GM19395 (cell line): ENCODE data around the gene FAM149B1.

Experiments
- ATAC-seq: cut with Tn5 transposase; IDR thresholded peaks from one replicate; pipeline ENCODE4 v1.9.1; 2021; ENCODE audit warnings: mild to moderate bottlenecking, moderate library complexity; ENCODE audit not compliant: unreplicated experiment

The FAM149B1 gene

DNA sequence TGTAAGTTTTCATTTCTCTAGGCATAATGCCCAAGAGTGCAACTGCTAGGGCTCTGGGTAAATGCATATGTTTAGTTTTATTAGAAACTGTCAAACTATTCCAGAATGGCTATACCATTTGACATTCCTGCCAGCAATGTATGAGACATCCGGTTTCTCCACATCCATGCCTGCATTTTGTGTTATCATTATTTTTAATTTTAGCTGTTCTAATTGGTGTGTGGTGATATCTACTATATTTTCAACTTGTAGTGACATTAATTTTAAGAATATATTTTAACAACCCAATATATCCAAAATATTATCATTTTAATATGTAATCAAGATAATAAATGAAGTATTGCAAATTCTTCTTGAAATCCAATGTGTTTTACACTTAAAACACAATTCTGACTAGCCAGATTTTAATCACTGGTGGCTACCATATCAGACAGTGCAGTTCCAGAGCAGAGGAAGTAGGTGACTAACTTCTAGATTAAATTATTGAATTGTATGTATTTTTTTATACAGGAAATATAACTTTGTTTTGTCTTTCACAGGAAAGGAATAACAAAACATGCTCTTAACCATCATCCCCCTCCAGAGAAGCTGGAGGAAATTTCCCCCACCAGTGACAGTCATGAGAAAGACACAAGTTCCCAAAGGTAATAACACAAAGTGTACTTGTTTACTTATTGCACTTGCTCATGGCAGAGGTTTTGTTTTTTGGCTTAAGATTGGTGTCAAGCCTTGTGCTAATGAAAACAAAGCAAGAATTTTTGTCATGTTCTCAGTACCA lies 6.4 kb downstream of the FAM149B1 start:
- ATAC-seq: no peak

GRCh38 chr10:73182568-73182967 lies 14.6 kb downstream of the FAM149B1 start:
- ATAC-seq: no peak

DNA sequence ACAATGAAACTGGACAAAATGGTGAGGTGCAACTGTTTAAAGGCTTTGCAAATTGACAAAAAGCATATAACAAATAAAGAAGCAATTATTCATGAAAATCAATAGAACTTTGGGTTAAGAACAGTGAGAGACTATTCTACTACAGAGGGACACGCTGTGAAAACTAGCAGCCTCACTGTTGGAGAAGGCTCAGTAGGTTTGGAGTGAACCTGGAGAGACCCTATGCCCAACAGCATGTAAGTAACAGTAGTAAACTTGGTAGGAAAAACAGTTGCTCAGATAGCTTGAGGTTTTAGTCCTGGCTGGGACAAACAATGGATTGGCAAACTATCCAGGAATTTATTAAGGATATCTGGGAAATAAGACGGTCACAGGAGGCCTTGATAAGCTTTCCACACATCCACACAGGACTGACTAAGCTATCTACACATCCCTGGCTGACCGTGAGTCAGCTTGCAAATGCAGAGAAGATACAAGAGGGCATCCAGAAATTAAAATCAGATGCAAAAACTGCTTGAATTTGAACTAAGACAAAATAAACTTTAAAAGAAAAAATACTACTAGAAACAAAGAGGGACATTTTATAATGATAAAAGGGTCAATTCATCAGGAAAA lies 15.9 kb downstream of the FAM149B1 start:
- ATAC-seq: no peak

DNA sequence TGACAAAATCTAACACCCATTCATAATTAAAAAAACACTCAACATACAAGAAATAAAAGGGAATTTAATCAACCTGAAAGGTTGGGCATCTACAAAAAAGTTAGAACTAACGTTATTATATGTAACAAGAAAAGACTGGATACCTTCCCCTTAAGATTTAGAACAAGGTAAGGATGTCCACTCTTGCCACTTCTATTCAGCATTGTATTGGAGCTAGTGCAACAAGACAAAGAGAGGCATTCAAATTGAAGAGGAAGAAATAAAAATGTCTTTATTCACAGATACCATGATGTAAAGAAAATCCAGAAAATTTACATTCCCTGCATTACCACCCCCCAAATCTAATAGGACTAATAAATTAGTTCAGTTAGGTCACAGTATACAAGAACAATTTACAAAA lies 18.3 kb downstream of the FAM149B1 start:
- no peak for ATAC-seq

- ATAC-seq: no peak
Measured at GRCh38 chr10:73190188-73190587, 22.3 kb downstream of the FAM149B1 start.

GRCh38 chr10:73205081-73205480 lies 37.2 kb downstream of the FAM149B1 start:
- no peak for ATAC-seq

GRCh38 chr10:73205890-73206289 lies 38.0 kb downstream of the FAM149B1 start:
- ATAC-seq: no peak

GRCh38 chr10:73206385-73206784 lies 38.5 kb downstream of the FAM149B1 start:
- ATAC-seq: no peak

DNA sequence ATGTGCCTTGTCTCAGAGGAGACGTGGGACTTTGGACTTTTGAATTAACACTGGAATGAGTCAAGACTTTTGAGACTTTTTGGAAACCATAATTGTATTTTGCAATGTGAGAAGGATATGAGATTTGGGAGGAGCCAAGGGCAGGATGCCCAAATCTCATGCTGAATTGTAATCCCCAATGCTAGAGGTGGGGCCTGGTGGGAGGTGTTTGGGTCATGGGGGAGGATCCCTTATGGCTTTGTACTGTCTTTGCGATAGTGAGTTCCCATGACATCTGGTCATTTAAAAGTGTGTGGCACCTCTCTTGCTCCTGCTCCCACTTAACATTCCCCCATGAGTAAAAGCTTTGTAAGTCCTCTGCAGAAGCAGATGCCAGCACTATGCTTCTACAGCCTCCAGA lies 40.0 kb downstream of the FAM149B1 start:
- no peak for ATAC-seq

DNA sequence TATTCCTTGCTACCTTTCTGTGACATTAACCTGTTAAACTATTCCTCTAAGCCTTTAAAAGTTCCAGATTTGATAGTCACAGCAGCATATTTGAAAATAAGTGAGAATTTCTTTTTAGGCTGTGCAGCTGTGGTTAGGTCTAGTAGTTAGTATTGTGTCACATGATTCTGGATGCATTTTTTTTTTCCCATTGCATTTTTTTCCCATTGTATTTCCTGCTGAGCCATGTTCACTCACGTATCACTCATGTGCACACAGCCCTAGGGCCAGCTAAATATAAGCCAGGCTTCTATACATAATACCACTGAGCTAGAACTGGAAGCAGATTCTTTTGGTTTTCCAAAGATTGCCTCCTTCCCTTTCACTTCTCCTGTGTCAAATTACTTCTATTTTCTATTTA lies 41.8 kb downstream of the FAM149B1 start:
- ATAC-seq: no peak

DNA sequence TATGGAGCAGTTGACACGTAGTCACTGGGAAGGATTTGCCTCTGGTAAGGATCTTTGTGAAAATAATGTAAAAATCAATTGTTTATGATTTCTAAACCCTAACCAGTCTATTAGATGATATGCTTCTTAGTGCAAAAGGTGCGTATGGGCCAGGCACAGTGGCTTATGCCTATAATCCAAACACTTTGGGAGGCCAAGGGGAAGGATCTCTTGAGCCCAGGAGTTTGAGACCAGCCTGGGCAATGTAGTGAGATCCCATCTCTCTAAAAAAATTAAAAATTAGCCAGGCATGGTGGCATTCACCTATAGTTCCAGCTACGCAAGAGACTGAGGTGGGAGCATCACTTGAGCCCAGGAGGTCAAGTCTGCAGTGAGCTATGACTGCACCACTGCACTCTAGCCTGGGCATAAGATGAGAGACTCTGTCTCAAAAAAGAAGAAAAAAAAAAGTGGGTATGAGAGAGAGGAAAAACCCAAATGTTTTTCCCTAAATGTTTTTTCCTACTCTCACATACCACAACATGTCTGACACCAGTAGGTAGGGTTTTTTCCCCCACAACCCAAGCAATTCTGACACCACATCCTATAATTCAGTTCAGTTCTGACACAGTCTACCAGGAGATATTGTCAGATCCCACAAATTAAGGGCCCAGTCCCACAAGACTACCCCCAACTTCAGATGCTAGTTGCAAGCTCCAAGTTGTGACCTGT lies 42.6 kb downstream of the FAM149B1 start:
- ATAC-seq: no peak

DNA sequence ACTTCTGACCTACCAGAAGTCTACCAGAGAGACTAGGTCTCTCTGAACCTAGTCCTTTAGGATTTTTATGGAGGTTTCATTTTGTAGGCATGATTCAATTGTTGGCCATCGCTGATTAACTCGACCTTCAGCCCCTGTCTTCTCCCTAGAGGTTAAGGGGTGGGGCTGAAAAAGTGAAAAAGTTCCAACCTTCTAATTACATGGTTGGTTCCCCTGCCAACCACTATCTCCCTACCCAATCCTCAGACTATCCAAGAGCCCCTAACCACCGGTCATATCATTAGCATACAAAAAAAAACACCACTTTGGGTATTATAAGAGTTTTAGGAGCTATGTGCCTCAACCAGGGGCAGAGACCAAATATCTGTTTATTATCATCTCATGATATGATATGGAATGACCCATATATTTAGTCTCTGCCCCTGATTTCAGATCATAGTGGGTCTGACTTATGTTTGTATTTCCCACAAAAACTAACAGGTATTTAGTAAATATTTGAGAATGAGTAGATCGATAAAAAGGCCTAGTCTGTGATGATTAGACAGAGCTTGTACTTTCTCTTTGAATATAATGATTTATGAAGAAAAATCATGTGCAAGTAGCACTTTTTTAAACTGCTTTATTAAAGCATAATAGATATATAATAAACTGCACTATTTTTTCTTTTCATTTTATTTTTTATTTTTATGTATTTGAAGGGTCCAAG lies 43.3 kb downstream of the FAM149B1 start:
- no peak for ATAC-seq

DNA sequence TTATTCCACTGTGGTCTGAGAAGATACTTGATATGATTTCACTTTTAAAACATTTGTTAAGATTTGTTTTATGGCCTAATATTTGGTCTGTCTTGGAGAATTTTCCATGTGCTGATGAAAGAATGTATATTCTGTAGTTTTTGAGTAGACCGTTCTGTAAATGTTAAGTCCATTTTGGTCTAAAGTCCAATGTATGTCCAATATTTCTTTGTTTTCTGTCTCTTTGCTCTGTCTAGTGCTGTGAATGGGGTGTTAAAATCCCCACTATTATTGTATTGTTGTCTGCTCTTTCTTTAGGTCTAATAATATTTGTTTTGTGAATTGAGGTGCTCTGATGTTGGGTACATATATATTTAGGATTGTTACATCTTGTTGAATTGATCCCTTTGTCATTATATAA lies 47.8 kb downstream of the FAM149B1 start:
- no peak for ATAC-seq

GRCh38 chr10:73217628-73218027 lies 49.7 kb downstream of the FAM149B1 start:
- ATAC-seq: no peak

GRCh38 chr10:73218431-73219191 lies 50.7 kb downstream of the FAM149B1 start:
- ATAC-seq: no peak

DNA sequence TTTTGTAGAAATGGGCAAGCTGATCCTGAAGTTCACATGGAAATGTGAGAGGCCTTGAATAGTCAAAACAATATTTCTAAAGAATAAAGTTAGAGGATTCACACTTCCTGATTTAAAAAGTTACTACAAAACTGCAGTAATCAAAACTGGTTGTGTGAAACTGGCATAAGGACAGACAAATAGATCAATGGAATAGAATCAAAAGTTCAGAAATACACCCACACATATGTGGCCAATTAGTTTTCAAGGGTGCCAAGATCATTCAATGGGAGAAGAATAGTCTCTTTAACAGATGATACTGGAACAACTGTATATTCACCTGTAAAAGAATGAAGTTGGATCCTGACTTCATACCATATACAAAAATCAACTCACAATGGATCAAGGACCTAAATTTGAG lies 51.5 kb downstream of the FAM149B1 start:
- ATAC-seq: no peak

GRCh38 chr10:73220989-73221388 lies 53.1 kb downstream of the FAM149B1 start:
- ATAC-seq: no peak

DNA sequence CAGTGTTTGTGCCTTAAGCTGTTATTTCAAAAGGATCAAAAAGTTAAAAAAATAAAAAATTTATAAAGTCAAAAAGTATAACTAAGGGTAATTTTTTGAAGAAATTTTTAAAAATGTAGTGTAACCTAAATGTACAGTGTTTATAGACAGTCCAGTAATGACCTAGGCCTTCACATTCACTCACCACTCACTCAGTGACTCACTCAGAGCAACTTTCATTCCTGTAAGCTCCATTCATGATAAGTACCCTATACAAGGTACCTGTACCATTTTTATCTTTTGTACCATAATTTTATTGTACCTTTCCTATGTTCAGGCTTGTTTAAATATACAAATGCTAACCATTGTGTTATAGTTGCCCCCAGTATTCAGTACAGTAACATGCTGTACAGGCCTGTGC lies 57.6 kb downstream of the FAM149B1 start:
- no peak for ATAC-seq

DNA sequence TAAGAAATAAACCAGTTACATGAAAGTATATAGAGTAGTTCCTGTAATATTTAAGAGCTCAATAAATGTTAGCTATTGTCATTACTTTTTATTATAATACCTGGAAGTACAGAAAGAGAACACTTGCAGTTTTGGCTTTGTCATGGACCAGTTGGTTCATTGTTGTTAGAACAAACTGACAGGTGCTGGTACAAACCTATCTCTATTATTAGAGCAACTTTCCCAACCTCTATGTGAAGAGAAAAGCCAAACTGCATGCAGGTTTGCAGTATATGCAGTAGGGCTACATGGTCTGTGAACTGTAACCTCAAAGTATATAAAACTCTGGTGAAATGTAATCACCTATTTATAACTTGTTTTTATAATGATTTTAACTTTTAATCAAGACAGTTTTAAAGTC lies 58.7 kb downstream of the FAM149B1 start:
- no peak for ATAC-seq

GRCh38 chr10:73228247-73228646 lies 60.3 kb downstream of the FAM149B1 start:
- no peak for ATAC-seq

- ATAC-seq: no peak
Measured at GRCh38 chr10:73229567-73229966, 61.6 kb downstream of the FAM149B1 start.
